MM.1S (cell line): ENCODE results near the gene CD93.

Source experiments
- DNase-seq: peaks from one replicate; pipeline ENCODE4 v3.0.0-alpha.2; 2015
- H2AFZ ChIP-seq: fragments of 300-600 bp; sonication (generic); 2 replicates; pipeline ENCODE4 v1.6.0; 2016; ENCODE audit warnings: antibody characterized with exemption, low read length
- H3F3A ChIP-seq: fragments of 300-600 bp; sonication (generic); 2 replicates; pipeline ENCODE4 v1.6.1; 2016; ENCODE audit warnings: mild to moderate bottlenecking, antibody characterized with exemption, low read length, moderate library complexity, mixed read lengths; ENCODE audit not compliant: insufficient read depth
- H3K27ac ChIP-seq: fragments of 300-600 bp; sonication (generic); 2 replicates; pipeline ENCODE4 v1.5.1; 2016; ENCODE audit warnings: mild to moderate bottlenecking, low read length
- H3K27me3 ChIP-seq: fragments of 300-600 bp; sonication (generic); replicated peaks from 2 replicates; pipeline ENCODE4 v1.6.0; 2016; ENCODE audit warnings: low read length; ENCODE audit not compliant: insufficient read depth
- H3K36me3 ChIP-seq: fragments of 300-600 bp; sonication (generic); replicated peaks from 2 replicates; pipeline ENCODE4 v1.6.1; 2016; ENCODE audit warnings: mild to moderate bottlenecking, low read length, mixed read lengths; ENCODE audit not compliant: insufficient read depth
- H3K4me1 ChIP-seq: fragments of 300-600 bp; sonication (generic); 2 replicates; pipeline ENCODE4 v1.6.1; 2016; ENCODE audit warnings: low read length, mixed read lengths
- H3K4me2 ChIP-seq: fragments of 300-600 bp; sonication (generic); 2 replicates; pipeline ENCODE4 v1.6.0; 2016; ENCODE audit warnings: low read depth, low read length
- H3K4me3 ChIP-seq: fragments of 300-600 bp; sonication (generic); 2 replicates; pipeline ENCODE4 v1.5.1; 2016; ENCODE audit warnings: low read length, mixed read lengths
- H3K79me2 ChIP-seq: fragments of 300-600 bp; sonication (generic); 2 replicates; pipeline ENCODE4 v1.6.1; 2016; ENCODE audit warnings: mixed run types, low read length, mixed read lengths
- H3K9ac ChIP-seq: fragments of 300-600 bp; sonication (generic); 2 replicates; pipeline ENCODE4 v1.6.1; 2016; ENCODE audit warnings: low read length, mixed read lengths
- H3K9me2 ChIP-seq: fragments of 300-600 bp; sonication (generic); replicated peaks from 2 replicates; pipeline ENCODE4 v1.6.1; 2016; ENCODE audit warnings: mild to moderate bottlenecking, low read length, mixed read lengths; ENCODE audit not compliant: insufficient read depth
- H3K9me3 ChIP-seq: fragments of 300-600 bp; sonication (generic); replicated peaks from 2 replicates; pipeline ENCODE4 v1.6.1; 2016; ENCODE audit warnings: mild to moderate bottlenecking, low read length, mixed read lengths; ENCODE audit not compliant: insufficient read depth
- H4K20me1 ChIP-seq: fragments of 300-600 bp; sonication (generic); 2 replicates; pipeline ENCODE4 v1.6.1; 2016; ENCODE audit warnings: mild to moderate bottlenecking, low read length, moderate library complexity, mixed read lengths; ENCODE audit not compliant: insufficient read depth
- CTCF ChIP-seq: fragments of 300-600 bp; sonication (generic); IDR thresholded peaks from 2 replicates; pipeline ENCODE4 v1.5.1; 2016; ENCODE audit warnings: antibody characterized with exemption, low read length, mixed read lengths
- EZH2 ChIP-seq: fragments of 300-600 bp; sonication (generic); optimal IDR thresholded peaks from 2 replicates; pipeline ENCODE3; 2017; ENCODE audit warnings: low read depth, mild to moderate bottlenecking, antibody characterized with exemption, low read length, mixed read lengths
- EZH2phosphoT487 ChIP-seq: fragments of 300-600 bp; sonication (generic); IDR thresholded peaks from 2 replicates; pipeline ENCODE4 v1.6.1; 2018; ENCODE audit warnings: antibody characterized with exemption, low read length

Gene CD93

GRCh38 chr20:23046431-23046830, 39.7 kb downstream of the CD93 start:
- Histone ChIP-seq H2AFZ (no peak overlapping the region), H4K20me1 (no peaks in the 10 kb centered on the region), H3K79me2 (no peaks in the 10 kb centered on the region), H3K27ac (no peak overlapping the region), H3K4me1 (no peaks in the 10 kb centered on the region), H3K4me2 (no peak overlapping the region), H3K9me3 (no peaks in the 10 kb centered on the region), H3K4me3 (no peak overlapping the region), H3K27me3 (no peaks in the 10 kb centered on the region), H3K9ac (no peak overlapping the region), H3F3A (no peaks in the 10 kb centered on the region), H3K9me2 (no peaks in the 10 kb centered on the region), H3K36me3 (no peaks in the 10 kb centered on the region)
- DNase-seq: no peak
- no peak for TF ChIP-seq CTCF
- no peak for TF ChIP-seq EZH2
- no peak for TF ChIP-seq EZH2phosphoT487

GRCh38 chr20:23043376-23043775, 42.7 kb downstream of the CD93 start:
- H3K4me1 ChIP-seq: no peaks in the 10 kb centered on the region
- H3K4me2 ChIP-seq: no peak overlapping the region
- TF ChIP-seq EZH2phosphoT487 (no peak), EZH2 (no peak), CTCF (no peak)
- H3K27me3 ChIP-seq: no peaks in the 10 kb centered on the region
- H3K36me3 ChIP-seq: no peaks in the 10 kb centered on the region
- no peaks in the 10 kb centered on the region for H3F3A ChIP-seq
- no peaks in the 10 kb centered on the region for H3K9me3 ChIP-seq
- no peak overlapping the region for H3K9ac ChIP-seq
- H2AFZ ChIP-seq: no peak overlapping the region
- H3K79me2 ChIP-seq: no peaks in the 10 kb centered on the region
- no peaks in the 10 kb centered on the region for H3K9me2 ChIP-seq
- no peaks in the 10 kb centered on the region for H4K20me1 ChIP-seq
- H3K27ac ChIP-seq: no peak overlapping the region
- no peak for DNase-seq
- H3K4me3 ChIP-seq: no peak overlapping the region

GRCh38 chr20:23042270-23042669, 43.9 kb downstream of the CD93 start:
- H3K9ac ChIP-seq: no peak overlapping the region
- DNase-seq: no peak
- no peaks in the 10 kb centered on the region for H3K9me2 ChIP-seq
- H3K79me2 ChIP-seq: no peaks in the 10 kb centered on the region
- H3K4me3 ChIP-seq: no peak overlapping the region
- H2AFZ ChIP-seq: no peak overlapping the region
- no peaks in the 10 kb centered on the region for H3F3A ChIP-seq
- no peaks in the 10 kb centered on the region for H3K27me3 ChIP-seq
- H4K20me1 ChIP-seq: no peaks in the 10 kb centered on the region
- no peaks in the 10 kb centered on the region for H3K36me3 ChIP-seq
- no peak overlapping the region for H3K4me2 ChIP-seq
- no peaks in the 10 kb centered on the region for H3K4me1 ChIP-seq
- H3K27ac ChIP-seq: no peak overlapping the region
- H3K9me3 ChIP-seq: no peaks in the 10 kb centered on the region
- TF ChIP-seq EZH2 (no peak), EZH2phosphoT487 (no peak), CTCF (no peak)
